Measurements from ENCODE around the gene UAP1L1.
"Not testable (repeated sequence)": the region's sequence is repeated elsewhere in the genome, so short reads cannot be mapped to it uniquely, and the experiment has no call there.

The UAP1L1 gene

DNA sequence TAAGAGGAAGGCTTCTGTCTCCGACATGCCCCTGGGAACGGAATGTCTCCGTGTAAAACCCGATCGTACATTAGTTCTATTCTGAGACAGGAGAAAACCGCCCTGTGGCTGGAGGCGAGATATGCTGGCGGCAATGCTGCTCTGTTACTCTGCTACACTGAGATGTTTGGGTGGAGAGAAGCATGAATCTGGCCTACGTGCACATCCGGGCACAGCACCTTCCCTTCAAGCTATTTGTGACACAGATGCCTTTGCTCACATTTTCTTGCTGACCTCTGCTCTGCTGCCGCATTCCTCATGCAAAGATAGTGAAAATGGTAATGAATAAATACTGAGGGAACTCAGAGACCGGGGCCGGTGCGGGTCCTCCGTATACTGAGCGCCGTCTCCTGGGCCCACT, 39.4 kb downstream of the UAP1L1 start:
- DNase-seq, result no peak

DNA sequence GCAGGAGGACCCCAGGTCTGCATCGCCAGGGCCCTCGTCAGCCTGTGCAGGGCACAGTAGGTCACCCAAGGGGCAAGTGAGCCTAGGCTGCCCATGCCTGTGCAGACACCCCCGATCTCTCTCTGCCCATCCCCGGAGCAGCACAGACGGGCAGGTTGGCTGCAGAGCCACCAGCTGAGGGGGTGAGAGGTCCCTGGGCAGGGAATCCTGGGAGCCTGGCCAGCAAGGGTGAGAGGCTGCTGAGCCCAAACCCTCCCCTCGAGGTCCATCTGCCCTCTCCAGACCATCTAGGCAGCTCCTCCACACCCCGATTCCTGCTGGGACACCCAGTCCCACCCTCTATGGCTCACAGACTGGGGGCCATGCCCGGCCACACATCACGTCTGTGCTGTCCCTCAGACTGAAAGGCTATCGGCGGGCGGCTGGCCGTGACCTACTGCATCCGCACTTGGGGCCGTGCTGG, 40.0 kb downstream of the UAP1L1 start:
- no peak for DNase-seq

DNA sequence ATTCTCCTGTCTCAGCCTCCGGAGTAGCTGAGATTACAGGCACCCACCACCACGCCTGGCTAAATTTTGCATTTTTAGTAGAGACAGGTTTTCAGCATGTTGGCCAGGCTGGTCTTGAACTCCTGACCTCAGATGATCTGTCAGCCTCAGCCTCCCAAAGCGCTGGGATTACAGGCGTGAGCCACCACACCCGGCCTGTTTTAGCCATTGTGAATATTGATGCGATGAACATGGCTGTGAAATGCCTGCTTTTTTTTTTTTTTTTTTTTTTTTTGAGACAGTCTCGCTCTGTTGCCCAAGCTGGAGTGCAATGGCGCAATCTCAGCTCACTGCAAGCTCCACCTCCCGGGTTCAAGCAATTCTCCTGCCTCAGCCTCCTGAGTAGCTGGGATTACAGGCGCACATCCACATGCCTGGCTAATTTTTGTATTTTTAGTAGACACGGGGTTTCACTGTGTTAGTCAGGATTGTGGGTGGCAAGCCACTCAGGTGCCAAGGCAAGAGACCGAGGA, 40.8 kb downstream of the UAP1L1 start:
- not testable (repeated sequence) for DNase-seq

GRCh38 chr9:137121927-137122795, 44.8 kb downstream of the UAP1L1 start:
- DNase-seq, result not testable (repeated sequence)

DNA sequence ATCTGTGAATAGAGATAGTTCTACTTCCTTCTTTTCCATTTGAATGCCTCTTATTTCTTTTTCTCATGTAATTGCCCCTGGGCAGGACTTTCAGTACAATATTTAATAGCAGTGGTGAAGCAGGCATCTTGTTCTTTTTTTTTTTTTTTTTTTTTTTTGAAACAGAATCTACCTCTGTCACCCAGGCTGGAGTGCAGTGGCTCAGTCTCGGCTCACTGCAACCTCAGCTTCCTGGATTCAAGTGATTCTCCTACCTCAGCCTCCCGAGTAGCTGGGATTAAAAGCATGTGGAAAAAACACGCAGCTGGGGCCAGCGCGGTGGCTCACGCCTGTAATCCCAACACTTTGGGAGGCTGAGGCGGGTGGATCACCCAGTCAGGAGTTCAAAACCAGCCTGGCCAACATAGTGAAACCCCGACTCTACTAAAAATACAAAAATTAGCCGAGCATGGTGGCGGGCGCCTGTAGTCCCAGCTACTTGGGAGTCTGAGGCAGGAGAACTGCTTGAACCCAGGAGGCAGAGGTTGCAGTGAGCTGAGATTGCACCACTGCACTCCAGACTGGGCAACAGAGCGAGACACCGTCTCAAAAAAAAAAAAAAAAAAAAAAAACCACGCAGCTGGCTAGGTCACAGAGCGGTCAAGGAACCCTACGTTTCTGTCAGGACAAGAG, 45.6 kb downstream of the UAP1L1 start:
- not testable (repeated sequence) for DNase-seq

- no peak for DNase-seq
Observed at GRCh38 chr9:137123468-137123837, 46.1 kb downstream of the UAP1L1 start.

DNA sequence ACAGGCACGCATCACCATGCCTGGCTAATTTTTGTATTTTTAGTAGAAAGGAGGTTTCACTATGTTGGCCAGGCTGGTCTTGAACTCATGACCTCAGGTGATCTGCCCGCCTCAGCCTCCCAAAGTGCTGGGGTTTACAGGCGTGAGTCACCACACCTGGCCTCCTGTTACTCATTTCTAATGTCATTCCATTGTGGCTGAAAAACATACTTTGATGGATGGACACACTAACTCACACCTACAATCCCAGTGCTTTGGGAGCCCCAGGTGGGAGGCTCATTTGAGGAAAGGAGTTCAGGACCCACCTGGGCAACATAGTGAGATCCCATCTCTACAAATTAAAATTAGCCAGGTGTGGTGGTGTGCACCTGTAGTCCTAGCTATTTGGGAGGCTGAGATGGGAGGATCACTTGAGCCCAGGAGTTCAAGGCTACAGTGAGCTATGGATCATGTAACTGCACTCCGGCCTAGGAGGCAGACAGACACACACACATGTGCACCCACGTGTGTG, 46.7 kb downstream of the UAP1L1 start:
- not testable (repeated sequence) for DNase-seq

- no peak for DNase-seq
Observed at GRCh38 chr9:137126786-137127185, 49.5 kb downstream of the UAP1L1 start.

DNA sequence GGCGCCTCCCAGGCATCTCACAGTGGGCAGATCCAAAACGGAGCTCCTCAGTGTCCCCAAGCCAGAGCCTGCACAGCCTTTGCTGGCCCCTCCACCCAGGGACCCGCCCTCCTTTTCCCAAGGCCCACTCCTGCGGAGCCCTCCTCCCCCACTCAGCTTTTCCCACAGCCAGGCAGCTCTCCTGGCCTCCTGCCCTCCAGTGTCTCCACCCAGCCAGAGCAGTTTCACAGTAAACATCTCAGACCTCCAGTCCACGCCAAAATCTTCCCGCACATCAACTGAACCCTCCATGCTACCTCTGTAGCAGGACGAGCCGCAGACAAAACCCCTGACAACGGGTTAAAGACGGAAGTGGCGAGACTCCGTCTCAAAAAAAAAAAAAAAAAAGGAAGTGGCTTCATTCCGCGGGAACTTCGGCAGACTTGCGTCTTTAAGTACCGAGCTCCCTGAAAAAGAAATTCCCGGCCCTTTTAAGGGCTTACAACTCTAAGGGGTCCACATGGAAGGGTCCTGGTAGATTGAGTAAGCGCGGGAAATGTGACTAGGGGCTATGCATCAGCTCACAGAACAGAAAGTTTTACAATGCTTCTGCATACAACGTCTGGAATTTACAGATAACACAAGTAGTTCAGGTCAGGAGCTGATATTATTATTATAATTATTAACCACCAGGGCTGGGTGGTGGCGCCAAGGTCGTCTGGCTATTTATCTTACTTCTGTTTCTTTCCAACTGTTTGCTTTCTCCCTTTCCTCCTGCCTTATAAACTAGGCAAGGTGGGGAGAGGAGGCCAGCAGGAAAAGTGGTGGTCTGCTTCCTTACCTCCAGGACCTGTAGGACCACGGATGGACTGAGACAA, 50.2 kb downstream of the UAP1L1 start:
- no peak for DNase-seq

- DNase-seq, result no peak
Observed at GRCh38 chr9:137128158-137128861, 51.0 kb downstream of the UAP1L1 start.

GRCh38 chr9:137128862-137129455, 51.6 kb downstream of the UAP1L1 start:
- DNase-seq, result no peak

DNA sequence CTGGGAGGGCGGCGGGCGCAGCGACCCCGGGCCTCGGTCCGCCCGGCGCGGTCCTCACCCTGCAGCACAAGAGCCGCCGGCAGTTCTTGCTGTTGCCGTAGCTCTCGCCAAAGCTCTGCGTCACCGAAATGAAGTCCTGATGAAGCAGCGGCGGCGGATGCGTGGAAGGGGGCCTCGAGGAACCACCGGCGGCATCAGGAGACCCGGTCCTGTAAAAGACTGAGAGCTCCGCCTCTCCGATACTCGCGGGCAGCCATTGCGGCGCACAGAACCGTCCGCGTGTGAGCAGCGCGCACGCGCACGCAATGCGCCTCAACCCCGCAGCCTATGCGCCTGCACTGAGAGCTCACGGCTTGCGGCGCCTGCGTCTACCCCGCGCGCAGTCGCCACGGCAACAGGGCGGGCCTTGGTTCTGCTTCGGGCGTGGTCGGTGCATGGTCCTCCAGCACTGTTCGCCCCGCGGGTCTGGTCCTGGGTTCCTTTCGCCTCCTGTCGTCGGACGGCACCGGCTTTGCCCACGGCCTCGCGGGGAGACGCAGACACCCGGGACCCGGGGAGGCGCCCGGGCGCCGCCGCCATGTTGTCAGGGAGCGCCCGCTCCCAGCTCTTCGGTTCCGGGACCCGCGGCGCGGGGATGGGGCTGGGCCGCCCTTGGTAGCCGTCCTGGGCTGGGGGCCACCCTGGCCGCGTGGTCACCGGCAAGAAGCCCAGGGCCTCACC, 52.3 kb downstream of the UAP1L1 start:
- DNase-seq, result peak; percentile 81 to 85

GRCh38 chr9:137130176-137130755, 52.9 kb downstream of the UAP1L1 start:
- DNase-seq, result no peak

Measured in activated CD4-positive, alpha-beta T cell treated with anti-CD3 and anti-CD28 coated beads, Interleukin-2, amount 50 U/mL, for 4 hours (primary cell).